COLO829 (cell line): ENCODE measurements around the gene ZNF155.

Experiments
- DNase-seq: peaks from one replicate; pipeline ENCODE4 v3.0.0; 2012; ENCODE audit warnings: low spot score

ZNF155 gene

DNA sequence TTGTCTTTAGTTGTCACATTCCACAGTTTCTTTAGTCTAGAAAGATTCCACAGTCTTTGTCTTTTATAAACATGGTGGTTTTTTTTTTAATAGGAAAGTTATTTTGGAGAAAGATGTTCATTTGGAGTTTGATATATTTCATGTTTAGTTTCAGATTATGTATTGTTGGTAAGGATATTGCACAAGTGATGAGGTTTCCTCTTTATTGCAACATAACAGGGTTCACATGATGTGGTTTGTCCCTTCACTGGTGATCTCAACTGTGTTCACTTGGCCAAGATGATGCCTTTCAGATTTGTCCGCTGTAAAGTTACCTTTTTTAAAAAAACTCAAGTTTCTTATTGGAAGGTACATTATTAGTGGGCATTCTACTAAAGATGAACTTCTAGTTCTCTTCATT is 22.0 kb downstream of the ZNF155 start:
- DNase-seq, result no peak

DNA sequence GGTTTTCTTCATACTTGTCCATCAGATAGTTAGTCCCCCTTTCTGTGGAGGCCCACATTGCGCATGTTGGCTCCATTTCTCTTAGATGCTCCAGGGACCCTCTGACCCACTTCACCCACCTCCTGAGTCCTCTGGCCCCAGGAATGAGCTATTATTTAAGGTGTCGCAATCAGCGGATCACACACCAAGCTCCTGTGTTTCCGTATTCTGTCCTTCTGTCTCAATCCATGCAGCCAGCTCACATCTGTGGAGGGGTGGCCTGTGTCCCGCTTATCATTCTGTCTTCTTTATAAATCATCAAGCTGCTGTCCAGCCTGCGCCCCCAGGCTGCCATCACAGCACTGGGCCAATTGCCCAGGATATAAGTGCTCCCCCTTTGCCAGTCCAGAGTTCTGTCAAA is 23.5 kb downstream of the ZNF155 start:
- DNase-seq, result no peak

DNA sequence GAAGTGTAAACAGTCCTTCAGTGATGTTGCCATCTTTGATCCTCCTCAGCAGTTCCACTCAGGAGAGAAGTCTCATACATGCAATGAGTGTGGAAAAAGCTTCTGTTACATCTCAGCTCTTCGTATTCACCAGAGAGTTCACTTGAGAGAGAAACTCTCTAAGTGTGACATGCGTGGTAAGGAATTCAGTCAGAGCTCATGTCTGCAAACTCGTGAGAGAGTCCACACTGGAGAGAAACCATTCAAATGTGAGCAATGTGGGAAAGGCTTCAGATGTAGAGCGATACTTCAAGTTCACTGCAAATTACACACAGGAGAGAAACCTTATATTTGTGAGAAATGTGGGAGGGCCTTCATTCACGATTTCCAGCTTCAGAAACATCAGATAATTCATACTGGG is 26.5 kb downstream of the ZNF155 start:
- no peak for DNase-seq

- no peak for DNase-seq
Observed at GRCh38 chr19:44019498-44019897, 35.5 kb downstream of the ZNF155 start.

GRCh38 chr19:44021221-44021620 is 37.2 kb downstream of the ZNF155 start:
- DNase-seq, result no peak

DNA sequence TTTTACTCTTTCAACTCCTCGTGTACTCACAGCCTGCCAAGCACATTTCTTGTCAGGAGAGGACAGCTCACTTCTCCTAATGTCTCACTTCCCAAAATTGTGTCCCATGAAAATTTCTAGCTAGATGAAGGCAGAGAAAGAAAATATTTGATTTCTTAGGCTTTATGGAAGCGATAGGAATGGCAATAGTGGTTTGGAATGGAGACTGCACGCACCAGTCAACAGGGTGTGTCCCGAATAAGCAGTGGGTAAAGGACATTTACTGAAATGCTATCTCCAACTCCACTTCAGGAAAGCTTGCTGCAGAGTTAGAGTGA is 40.9 kb downstream of the ZNF155 start:
- DNase-seq, result no peak

GRCh38 chr19:44025217-44025936 is 41.4 kb downstream of the ZNF155 start, which contains the start of gene ZNF222:
TSS of gene ZNF222 (plus strand) at chr19:44025379. CDS start at chr19:44025437, 58 bp downstream.
- DNase-seq, result peak; percentile 73

GRCh38 chr19:44026622-44027021 is 42.6 kb downstream of the ZNF155 start:
- DNase-seq, result no peak

DNA sequence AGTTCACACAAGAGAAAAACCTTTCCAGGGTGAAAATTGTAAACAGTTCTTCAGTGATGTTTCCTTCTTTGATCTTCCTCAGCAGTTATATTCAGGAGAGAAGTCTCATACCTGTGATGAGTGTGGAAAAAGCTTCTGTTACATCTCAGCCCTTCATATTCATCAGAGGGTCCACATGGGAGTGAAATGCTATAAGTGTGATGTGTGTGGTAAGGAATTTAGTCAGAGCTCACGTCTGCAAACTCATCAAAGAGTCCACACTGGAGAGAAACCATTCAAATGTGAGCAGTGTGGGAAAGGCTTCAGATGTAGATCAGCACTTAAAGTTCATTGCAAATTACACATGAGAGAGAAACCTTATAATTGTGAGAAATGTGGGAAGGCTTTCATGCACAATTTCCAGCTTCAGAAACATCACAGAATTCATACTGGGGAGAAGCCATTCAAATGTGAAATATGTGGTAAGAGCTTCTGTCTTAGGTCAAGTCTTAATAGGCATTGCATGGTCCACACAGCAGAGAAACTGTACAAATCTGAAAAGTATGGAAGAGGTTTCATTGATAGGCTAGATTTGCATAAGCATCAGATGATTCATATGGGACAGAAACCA is 48.1 kb downstream of the ZNF155 start:
- no peak for DNase-seq

DNA sequence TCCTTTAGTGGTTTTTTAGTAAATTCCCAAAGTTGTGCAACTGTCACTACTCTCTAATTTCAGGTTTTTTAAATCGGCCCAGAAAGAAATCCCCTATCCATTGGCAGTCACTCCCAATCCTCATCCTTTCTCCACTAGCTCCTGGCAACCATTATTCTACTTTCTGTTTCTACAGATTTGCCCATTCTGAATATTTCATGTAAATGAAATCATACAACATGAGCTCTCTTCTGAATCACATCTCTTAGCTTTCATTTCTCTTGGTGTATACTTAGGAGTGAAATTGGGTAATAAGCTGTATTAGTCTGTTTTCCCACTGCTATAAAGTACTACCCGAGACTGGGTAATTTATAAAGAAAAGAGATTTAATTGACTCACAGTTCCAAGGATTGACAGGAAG is 58.2 kb downstream of the ZNF155 start:
- no peak for DNase-seq
